IPS DF 4.7 (cell line): ENCODE results near the gene SERPINI1.

Experiments
- DNase-seq: peaks from one replicate; pipeline ENCODE4 v3.0.0-alpha.2; 2013; ENCODE audit warnings: low spot score; ENCODE audit errors: extremely low read depth

SERPINI1 gene

DNA sequence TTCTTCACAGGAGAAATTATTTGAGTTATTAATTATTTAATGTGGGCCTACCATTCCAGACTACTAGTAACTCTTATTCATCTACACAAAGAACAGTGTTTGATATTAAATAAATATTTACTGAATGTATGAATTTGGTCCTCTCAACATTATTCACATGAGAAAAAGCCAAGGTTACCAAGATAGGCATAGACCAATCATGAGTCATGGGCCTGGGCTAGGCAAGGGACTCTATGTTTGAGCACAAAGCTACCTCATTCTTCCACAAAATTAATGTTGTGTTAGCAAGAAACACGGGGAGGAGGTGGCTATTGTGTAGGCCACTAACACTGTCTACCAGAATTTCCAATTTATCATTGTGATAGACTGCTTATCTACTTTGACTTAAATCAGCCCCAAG, 115.7 kb downstream of the SERPINI1 start:
- DNase-seq, result no peak

DNA sequence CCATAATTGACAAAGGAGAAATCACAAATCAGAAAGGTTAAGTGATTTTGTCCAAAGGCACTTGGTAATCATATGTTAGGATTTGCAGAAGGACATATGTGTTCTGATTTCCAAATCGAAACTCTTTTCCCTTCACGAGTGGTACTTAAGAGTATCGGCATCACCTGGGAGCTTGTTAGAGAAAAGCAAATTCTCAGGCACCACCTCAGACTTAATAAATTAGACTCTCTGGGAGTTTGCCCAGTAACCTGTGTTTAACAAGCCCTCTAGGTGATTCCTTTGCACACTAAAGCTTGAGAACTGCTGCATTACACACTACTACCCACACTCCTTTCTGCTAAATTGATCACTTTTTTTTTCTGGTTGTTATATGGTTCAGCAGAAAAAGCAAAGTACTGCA, 116.2 kb downstream of the SERPINI1 start:
- DNase-seq, result no peak

DNA sequence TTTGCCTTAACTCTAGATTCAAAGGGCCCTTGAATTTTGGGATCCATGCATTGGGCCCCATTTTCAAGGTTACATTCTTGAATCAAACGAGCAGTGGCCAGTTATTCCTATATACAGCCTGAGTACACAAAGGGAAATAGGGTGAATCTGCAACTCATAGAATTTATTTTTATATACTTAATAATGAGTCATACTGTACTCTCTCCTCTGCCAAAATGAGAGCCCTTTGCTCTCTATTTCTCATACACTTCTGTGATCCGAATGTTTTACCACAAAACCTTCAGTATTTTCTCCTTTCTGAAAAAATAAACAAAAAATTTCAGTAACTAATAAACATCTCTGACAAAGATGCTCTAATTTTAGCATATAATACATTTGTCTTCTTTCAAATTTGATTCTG, 116.7 kb downstream of the SERPINI1 start:
- DNase-seq, result no peak

DNA sequence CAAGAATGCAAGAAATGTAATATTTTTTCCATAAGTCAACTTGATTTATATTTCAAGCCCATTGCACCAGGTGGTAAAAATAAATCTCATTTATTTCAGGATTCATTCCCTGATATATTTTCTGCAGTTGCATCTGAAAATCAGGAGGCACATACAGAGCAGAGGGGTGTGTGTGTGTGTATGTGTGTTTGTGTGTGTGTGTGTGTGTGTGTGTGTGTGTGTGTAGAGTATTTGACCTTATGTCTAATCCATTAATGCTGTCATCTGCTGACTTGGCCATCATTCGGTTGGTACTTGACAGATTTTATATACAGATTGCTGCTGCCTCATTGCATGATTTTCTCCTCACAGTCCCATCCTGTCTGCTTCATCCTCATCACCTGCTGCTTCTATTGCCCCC, 118.5 kb downstream of the SERPINI1 start:
- DNase-seq, result no peak

DNA sequence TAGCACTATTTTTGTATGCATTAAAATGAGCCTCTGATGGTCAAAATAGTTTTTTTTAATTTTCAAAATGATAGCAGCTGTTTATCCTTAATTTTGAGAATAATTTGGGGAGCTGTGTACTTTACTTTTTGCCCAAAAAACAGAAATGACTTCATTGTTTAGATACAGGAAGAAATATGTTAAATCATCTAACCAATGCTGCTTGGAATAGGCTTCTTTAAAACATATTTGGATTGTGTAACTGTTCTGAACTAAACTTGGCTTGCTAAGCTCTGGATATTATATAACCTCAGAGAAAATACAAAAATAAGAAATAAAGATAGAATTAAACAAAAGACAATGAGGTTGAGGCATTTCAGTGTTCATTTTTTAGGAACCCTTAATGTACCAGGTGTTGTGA, 119.3 kb downstream of the SERPINI1 start:
- no peak for DNase-seq

DNA sequence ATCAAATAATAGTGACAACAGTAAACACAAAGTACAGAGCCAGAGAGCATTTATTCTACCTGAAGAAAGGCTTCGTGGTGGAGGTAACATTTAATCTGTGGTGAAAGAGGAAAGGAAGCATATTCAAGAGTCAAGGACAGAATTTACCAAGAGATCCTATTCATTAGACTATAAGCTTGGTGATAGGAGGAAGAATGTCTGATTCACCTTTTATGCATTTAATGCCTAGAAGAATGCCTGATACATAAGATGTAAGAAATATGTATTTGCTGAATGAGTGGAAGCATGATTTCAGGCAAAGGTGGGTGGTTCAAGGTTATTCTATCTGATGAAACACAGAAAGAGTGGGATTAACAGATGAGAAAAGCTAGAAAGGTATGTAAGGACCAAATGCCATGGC, 119.8 kb downstream of the SERPINI1 start:
- DNase-seq, result no peak

DNA sequence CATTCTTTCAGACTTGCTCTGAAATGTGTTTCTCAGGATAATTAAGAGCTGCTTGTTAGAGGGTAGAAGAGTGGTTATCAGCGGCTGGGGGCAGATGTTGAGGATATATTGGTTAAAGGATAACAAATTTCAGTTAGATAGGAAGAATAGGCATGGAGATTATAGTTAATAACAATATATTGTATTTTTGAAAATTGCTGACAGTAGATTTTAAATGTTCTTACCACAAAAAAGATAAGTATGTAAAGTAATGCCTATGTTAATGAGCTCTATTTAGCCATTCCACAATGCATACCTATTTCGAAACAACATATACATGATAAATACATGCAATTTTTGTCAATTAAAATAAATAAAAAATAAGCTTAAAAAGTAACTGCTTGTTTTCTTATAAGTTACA, 123.3 kb downstream of the SERPINI1 start:
- DNase-seq, result no peak

DNA sequence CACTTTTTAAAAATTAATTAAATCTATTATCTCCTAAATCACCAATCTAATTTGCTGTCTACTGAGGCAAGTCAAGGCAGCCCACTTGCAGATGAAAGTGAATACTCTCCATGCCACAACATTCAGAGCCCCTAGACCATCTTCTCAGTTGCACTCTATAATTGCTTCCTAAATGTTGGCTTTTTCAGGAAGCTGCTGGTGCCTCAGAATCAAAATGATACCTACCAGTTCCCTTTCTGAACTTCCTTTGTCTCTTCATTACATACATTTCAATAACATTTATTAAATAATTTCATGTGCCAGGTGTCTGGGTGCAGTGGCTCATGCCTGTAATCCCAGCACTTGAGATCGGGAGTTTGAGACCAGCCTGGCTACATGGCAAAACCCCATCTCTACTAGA, 124.1 kb downstream of the SERPINI1 start:
- DNase-seq, result no peak

DNA sequence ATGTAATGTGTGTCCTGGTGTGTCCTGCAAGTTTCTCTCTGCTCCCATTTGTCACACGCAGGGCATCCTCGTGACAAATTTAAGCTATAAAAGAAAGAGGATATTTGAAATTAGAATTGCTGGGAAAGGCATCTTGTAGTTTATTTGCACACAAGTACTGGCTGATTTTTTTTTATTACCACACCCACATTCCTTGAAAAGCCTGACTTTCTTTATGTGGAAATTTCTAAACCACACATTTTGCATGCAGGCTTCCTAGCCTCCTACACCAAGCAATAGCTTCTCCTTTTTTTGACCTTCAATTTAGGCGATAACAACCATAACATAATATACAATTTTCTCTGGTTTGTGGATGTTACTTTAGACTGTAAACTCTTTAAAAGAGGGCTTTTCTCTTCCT, 126.1 kb downstream of the SERPINI1 start:
- no peak for DNase-seq

DNA sequence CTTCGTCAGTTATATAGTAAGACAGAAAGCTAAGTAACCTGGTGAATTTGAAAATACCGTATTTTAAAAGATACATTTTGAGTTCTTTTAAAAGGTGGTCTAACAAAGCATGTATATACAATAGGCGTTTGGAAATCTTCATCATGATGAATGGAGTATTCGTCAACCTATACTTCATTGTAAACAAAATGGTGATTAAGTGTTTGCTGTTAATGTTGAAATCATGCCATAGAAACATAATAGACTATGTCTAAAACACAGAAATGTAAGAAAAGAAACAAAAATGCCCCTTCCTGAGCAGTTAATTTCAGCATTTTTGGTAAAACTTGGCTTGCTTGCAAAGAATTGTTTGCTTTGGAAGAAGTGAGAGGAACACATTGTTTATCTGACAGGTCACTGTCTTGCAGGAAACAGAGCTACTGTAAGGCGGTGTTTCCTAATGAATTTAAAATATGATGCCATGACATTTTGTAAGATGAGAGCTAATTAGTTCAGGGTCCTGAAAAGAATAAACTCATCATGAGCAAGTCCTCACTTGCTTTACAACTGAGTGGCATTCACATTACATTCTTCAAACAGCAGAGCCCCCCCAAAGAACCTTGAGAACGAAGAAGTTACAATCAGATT, 126.7 kb downstream of the SERPINI1 start:
- DNase-seq, result no peak

DNA sequence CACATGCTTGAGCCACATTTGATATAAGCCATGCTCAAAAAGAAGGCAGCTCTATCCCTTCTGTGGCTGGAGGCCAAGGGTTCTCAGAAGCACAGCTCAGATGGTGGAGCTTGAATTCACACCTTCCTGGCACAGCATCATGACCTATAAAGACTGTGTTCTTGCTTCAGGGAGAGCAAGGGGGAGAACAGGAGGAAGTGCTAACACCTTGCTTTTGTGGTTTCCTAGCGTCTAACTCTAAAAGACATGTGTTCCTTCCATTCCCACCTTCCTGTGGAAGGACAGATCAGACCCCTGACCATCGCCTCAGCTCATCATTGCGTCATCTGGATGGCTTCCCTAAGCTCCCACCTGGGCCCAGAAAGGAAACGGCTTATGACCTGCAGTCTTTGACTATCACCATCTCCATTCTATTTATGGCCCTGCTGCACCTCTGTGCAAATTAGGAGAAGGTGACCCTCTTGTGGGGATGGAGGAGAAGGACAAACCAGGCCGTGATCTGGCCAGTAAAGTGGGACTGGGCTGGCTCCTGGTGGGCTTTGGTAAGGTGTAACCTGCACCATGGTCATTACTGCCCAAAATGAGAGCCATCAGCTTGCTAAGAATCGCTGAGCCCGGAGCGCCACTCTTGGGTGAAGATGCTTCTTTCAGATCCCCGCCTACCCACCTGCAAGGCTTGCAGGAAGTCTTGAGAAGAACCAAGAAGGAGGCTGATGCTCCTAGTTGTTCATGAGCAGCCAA, 128.5 kb downstream of the SERPINI1 start:
- DNase-seq, result no peak

DNA sequence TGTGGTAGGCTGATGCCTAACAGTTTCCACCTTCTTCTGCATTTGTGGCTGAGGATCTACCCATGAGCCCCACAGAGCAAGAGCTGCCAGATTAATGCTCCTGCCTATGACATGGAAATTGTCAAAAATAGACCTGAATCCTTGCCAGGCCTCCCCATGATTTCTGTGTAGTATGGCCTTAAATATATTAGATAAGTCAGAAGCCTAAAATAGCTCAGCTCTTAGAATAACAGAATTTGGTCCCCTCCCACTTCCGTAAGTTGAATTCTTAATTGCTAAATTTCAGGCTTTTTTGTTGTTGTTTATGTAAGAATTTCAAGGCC, 129.0 kb downstream of the SERPINI1 start:
- DNase-seq, result no peak

DNA sequence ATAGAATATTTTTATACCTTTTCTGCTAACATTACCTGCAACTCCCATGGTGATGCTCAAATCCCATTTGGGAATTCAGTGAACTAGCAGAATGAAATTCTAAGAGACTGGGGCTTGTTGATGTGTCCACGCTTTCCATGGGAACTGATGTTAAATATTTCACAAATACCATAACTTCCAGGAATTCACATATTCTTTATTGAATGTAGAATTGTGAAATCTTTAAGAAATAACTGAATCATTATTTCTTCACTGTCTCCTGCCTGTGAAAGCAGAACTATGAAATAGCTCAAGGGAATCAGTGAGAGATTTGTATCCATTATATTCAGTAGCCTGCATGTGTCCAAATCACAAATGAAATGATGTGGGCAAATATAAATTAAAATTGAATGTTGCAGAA, 130.8 kb downstream of the SERPINI1 start:
- DNase-seq, result no peak

DNA sequence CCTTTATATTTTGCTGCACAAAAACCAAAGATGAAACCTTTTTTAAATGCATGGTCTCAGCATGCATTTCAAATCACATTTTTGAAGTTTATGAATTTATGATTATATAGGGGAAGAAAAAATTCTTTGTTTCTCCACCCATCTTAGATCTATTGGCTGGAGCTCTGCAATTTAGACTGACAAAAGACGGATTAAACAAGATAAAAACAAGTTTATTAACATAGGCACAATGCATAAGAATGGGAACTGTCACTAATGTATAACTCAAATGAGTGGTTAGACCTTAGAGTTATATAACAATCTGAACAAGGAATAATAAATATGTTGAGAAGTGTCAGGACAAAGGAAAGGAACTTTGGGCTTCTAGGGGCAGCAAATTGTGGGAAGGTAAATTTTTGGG, 132.5 kb downstream of the SERPINI1 start:
- no peak for DNase-seq

DNA sequence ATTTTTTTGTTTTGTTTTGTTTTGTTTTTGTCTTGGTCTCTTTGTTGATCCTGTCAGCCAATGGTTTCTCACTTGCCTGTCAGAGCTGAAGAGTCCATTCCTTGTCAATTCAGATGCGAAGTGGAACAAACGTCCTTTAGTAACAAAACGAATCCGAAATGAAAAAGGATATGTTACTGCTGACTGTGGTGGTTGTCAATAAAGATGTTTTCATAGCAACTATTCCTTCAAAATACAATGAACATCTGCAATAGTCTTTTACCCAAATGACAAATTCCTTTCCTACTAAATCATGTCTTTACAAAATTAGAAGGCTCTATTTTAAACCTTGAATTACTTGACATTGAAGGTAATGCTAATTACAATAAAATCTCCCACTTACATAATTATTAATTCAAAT, 134.7 kb downstream of the SERPINI1 start:
- no peak for DNase-seq

DNA sequence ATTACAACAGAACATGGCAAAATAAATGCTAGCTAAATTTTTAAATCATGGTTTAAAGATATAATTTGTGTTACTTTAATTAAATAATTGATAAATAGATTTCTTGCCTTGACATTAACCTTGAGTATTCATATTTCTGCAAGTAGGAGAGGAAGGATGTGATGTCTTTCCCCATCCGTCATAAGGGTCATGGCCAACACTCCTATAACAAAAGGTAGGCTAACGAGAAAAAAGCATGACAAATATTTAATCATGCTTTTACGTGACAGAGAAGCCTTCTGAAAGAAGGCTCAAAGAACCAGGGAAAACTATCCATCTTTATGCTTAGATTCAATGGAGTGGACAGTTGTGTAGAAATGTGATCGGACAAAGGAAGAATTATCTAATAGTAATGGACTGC, 135.2 kb downstream of the SERPINI1 start:
- no peak for DNase-seq

DNA sequence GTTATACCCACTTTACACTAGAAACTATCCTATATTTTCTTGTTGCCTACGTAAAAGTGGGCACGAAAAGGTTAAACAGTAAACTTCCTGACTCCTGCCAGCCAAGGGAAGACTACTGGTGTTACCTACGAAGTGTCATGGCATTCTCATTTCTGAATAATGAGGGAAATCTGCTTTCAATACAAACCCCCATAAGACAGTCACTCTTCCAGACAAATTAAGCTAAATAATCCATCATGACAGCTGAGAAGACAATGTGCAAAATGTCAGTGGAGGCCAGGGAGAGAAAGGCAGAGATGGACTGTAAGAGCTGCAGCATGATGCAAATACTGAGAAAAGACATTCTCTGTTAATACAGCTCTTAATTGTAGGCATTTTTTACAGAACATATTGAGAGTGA, 136.5 kb downstream of the SERPINI1 start:
- no peak for DNase-seq

DNA sequence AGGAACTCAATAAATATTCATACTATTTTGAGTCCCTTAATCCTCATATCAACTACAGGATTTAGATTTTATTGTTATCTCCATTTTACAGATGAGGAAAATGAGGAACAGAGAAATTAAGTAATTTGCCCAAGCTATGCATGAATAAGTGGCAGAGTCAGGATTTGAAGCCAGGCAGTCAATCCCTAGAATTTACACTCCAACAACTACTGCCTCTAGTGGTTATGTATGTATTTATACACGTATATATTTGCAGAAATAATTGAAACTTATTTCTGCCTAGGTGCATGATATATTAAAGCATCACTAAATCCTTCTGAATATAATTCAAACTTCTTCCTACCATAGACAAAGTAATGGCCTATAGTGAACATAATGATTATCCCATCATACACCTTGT, 137.4 kb downstream of the SERPINI1 start:
- no peak for DNase-seq

DNA sequence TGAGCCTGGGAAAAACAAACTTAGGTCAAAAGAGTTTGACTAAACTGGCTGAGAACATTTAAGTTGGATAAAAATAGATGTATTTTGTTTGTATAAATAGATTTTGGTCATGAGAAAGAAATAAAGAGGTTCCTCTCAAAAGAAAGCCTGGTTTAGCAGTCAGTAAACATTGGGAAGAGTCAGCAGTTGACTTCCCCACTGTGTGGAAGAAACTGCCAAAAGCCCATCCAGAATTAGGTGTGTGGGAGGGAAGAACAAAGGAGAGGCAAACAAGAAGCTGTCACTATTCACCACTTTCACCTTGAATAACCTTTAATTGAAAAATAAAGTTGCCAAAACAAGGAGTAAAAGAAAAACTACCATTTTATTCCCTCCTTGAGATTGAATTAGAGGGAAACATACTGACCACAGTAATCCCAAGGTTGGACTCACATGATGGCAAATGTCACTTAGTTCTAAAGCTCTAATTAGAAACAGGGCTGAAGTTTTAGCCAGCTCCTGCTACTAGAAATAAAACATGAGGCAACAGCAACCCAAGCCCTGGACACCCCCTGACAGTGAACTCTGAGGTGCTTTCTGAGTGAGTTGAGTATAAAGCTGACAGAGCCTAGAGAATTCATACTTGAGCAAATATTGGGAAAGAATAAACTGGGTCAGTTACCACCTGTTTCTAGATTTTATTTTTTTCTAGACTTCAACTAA, 139.3 kb downstream of the SERPINI1 start:
- DNase-seq, result no peak
